PC-9 (cell line): ENCODE results near the gene TULP4. TPM values are rescaled to one million over a fixed set of nuclear protein-coding genes. Genes with fewer than 3 reads are reported as not detected.

Experiments used
- BruUV-seq: library from RNA; stranded (reverse); fragments of 400-500 nt; replicated peaks from 2 replicates; lab custom pipeline; 2021; lab: Mats Ljungman, UMichigan
- CTCF ChIA-PET: fragments of 300-600 bp; sonication (Branson Sonifier 250); formaldehyde crosslinking; loops from one replicate; lab custom pipeline; 2022; ENCODE audit warnings: antibody characterized with exemption; lab: Charles Lee
- POLR2A ChIA-PET: fragments of 300-600 bp; sonication (Branson Sonifier 250); formaldehyde crosslinking; loops from one replicate; lab custom pipeline; 2022; ENCODE audit warnings: antibody characterized with exemption; ENCODE audit not compliant: unreplicated experiment; lab: Charles Lee
- DNase-seq, 2 experiments: peaks; one replicate each; pipeline versions ENCODE4 v3.0.0 to v3.0.0-alpha.2; 2015 to 2022; ENCODE audit warnings: mixed read lengths in 1 of 2
- H2AFZ ChIP-seq: fragments of 200-600 bp; sonication (generic); 2 replicates; pipeline ENCODE4 v1.8.1; 2017; ENCODE audit warnings: antibody characterized with exemption
- H3F3A ChIP-seq: fragments of 200-600 bp; sonication (generic); 2 replicates; pipeline ENCODE4 v1.8.1; 2017; ENCODE audit warnings: antibody characterized with exemption, mild to moderate bottlenecking, low read depth; ENCODE audit not compliant: insufficient read depth
- H3K27ac ChIP-seq: fragments of 200-600 bp; sonication (generic); 2 replicates; pipeline ENCODE4 v1.6.1; 2016; ENCODE audit warnings: mixed run types
- H3K27me3 ChIP-seq: fragments of 200-600 bp; sonication (generic); 2 replicates; pipeline ENCODE4 v1.6.1; 2016; ENCODE audit warnings: low read depth, mixed run types; ENCODE audit not compliant: insufficient read depth
- H3K36me3 ChIP-seq: fragments of 200-600 bp; sonication (generic); 2 replicates; pipeline ENCODE4 v1.6.1; 2016; ENCODE audit warnings: low read depth, mixed run types
- H3K4me1 ChIP-seq: fragments of 200-600 bp; sonication (generic); replicated peaks from 2 replicates; pipeline ENCODE4 v1.6.1; 2016; ENCODE audit warnings: mixed run types; ENCODE audit not compliant: insufficient read depth
- H3K4me2 ChIP-seq: fragments of 200-600 bp; sonication (generic); 2 replicates; pipeline ENCODE4 v1.6.1; 2017; ENCODE audit warnings: mixed run types
- H3K4me3 ChIP-seq: fragments of 200-600 bp; sonication (generic); 2 replicates; pipeline ENCODE4 v1.6.1; 2016; ENCODE audit warnings: mixed run types
- H3K79me2 ChIP-seq: fragments of 200-600 bp; sonication (generic); 2 replicates; pipeline ENCODE4 v1.6.1; 2017; ENCODE audit warnings: low read depth, mixed run types
- H3K9me2 ChIP-seq: fragments of 200-600 bp; sonication (generic); 2 replicates; pipeline ENCODE4 v1.8.1; 2017; ENCODE audit warnings: mild to moderate bottlenecking; ENCODE audit not compliant: insufficient read depth
- H3K9me3 ChIP-seq: fragments of 200-600 bp; sonication (generic); 2 replicates; pipeline ENCODE4 v1.8.1; 2016; ENCODE audit warnings: low read depth; ENCODE audit not compliant: insufficient read depth
- H4K20me1 ChIP-seq: fragments of 200-600 bp; sonication (generic); 2 replicates; pipeline ENCODE4 v1.8.1; 2017; ENCODE audit not compliant: insufficient read depth
- EZH2 ChIP-seq: fragments of 200-600 bp; sonication (generic); IDR thresholded peaks from 2 replicates; pipeline ENCODE4 v1.8.0; 2017; ENCODE audit warnings: antibody characterized with exemption, low read depth
- intact Hi-C: fragments of 100-400 bp; cut with micrococcal nuclease; formaldehyde crosslinking; loops from one replicate; pipeline ENCODE4 v1.10.0; 2022; ENCODE audit not compliant: unreplicated experiment
- total RNA-seq: library from RNA; stranded (reverse); gene quantifications from 2 replicates; pipeline ENCODE4 v1.2.3, GENCODE V29; 2021
- TF ChIP-seq, protein P1 (sequence below): fragments of 200-600 bp; sonication (generic); conservative IDR thresholded peaks from 2 replicates; pipeline ENCODE4 v1.6.1; 2017; ENCODE audit warnings: mixed run types, antibody characterized with exemption, mild to moderate bottlenecking, moderate library complexity

Gene TULP4
- total RNA-seq, 1 experiment from 2014 or later: 34.0 TPM

DNA sequence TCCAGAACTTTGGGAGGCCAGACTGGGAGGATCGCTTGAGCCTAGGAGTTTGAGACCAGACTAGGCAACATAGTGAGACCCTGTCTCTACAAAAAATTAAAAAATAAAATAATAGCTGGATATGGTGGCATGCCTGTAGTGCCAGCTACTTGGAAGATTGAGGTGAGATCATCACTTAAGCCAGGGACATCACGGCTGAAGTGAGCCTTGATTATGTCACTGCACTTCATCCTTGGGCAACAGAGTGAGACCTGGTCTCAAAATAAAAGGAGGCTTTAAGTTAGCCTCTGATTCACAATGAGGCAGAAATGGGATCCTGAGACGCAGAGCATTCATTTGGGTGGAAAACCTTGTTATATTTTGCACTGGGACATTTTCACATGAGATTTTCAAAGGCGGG is 57.0 kb downstream of the TULP4 start:
- Histone ChIP-seq H3K36me3 (0 out of 2 replicates have a peak, but pooled peaks cover 3% of the 10 kb centered on the region), H3K9me3 (peaks cover 3% of the 10 kb centered on the region; the same call in 1 of the 2 replicates), H4K20me1 (no peaks in the 10 kb centered on the region; the same call in 1 of the 2 replicates), H3K27me3 (no peaks in the 10 kb centered on the region), H3K4me2 (no peak overlapping the region), H3F3A (no peaks in the 10 kb centered on the region), H3K79me2 (no peaks in the 10 kb centered on the region), H2AFZ (no peak overlapping the region), H3K4me3 (no peak overlapping the region), H3K27ac (no peak overlapping the region), H3K9me2 (no peaks in the 10 kb centered on the region), H3K4me1 (no peaks in the 10 kb centered on the region)
- POLR2A ChIA-PET: no interaction called here
- BruUV-seq: no TSS peak
- CTCF ChIA-PET: no interaction called here
- TF ChIP-seq EZH2: no peak
- TF ChIP-seq, protein P1, sequence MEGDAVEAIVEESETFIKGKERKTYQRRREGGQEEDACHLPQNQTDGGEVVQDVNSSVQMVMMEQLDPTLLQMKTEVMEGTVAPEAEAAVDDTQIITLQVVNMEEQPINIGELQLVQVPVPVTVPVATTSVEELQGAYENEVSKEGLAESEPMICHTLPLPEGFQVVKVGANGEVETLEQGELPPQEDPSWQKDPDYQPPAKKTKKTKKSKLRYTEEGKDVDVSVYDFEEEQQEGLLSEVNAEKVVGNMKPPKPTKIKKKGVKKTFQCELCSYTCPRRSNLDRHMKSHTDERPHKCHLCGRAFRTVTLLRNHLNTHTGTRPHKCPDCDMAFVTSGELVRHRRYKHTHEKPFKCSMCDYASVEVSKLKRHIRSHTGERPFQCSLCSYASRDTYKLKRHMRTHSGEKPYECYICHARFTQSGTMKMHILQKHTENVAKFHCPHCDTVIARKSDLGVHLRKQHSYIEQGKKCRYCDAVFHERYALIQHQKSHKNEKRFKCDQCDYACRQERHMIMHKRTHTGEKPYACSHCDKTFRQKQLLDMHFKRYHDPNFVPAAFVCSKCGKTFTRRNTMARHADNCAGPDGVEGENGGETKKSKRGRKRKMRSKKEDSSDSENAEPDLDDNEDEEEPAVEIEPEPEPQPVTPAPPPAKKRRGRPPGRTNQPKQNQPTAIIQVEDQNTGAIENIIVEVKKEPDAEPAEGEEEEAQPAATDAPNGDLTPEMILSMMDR: no peak
- no peak for DNase-seq
- intact Hi-C loops: no loop called here

DNA sequence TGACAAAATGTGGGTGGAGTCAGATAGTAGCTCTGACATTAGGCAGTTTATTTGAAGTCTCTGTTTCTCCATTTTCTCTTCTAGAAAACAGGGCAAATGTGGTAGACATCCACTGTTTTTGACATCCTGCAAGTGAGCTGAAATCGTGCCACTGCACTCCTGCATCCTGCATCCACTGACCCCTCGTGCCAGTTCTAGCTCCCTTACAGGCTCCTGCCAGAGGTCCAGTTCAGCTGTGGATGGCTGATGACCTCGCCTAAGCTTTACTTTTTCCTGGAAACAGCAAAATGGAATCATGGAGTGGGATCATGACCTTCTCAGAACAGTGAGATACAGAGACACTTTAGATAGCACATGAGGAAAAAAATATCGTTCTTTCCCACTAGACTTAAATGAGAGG is 58.5 kb downstream of the TULP4 start:
- DNase-seq: no peak
- Histone ChIP-seq H3K4me1 (no peaks in the 10 kb centered on the region), H3K79me2 (no peaks in the 10 kb centered on the region), H4K20me1 (no peaks in the 10 kb centered on the region; the same call in 1 of the 2 replicates), H3K27me3 (no peaks in the 10 kb centered on the region), H2AFZ (no peak overlapping the region), H3K4me2 (no peak overlapping the region), H3K9me2 (no peaks in the 10 kb centered on the region), H3K9me3 (no peaks in the 10 kb centered on the region), H3K27ac (no peak overlapping the region), H3F3A (no peaks in the 10 kb centered on the region), H3K4me3 (no peak overlapping the region), H3K36me3 (0 out of 2 replicates have a peak, but pooled peaks cover 3% of the 10 kb centered on the region)
- intact Hi-C loops: no loop called here
- POLR2A ChIA-PET: no interaction called here
- TF ChIP-seq EZH2: no peak
- TF ChIP-seq, protein P1: no peak
- BruUV-seq: no TSS peak
- CTCF ChIA-PET: no interaction called here

DNA sequence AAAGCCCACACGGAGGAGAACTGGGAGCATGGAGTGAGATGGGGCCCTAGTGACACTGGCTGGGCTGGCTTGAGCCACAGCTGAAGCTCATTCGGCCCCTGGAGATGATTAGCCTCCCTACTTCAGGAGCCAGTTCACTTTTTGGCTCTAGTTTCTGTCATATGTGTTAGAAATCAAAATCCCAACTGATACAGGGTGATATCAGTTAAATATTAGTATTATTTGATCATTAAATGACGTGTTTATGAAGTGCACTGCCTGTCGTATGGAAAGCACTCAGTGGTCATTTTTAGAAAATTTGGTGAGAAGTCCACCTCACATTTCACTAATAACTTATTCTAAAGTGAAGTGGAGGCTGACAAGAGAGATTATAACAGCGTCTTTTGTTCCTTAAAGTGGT is 59.0 kb downstream of the TULP4 start:
- Histone ChIP-seq H3K9me2 (no peaks in the 10 kb centered on the region), H3K27ac (no peak overlapping the region), H3K4me1 (no peaks in the 10 kb centered on the region), H3K4me2 (no peak overlapping the region), H3K4me3 (no peak overlapping the region), H3F3A (no peaks in the 10 kb centered on the region), H3K9me3 (no peaks in the 10 kb centered on the region), H4K20me1 (no peaks in the 10 kb centered on the region; the same call in 1 of the 2 replicates), H2AFZ (no peak overlapping the region), H3K79me2 (no peaks in the 10 kb centered on the region), H3K36me3 (0 out of 2 replicates have a peak, but pooled peaks cover 3% of the 10 kb centered on the region), H3K27me3 (no peaks in the 10 kb centered on the region)
- TF ChIP-seq, protein P1: no peak
- TF ChIP-seq EZH2: no peak
- no TSS peak for BruUV-seq
- DNase-seq: no peak
- ChIA-PET CTCF (no interaction called here), POLR2A (no interaction called here)
- intact Hi-C loops: no loop called here
